Renal cortex interstitium (tissue), 15 donors: ENCODE data around the gene PITRM1. TPM values are rescaled to one million over a fixed set of nuclear protein-coding genes. Genes with fewer than 3 reads are reported as not detected.
"Not testable (repeated sequence)": the region's sequence is repeated elsewhere in the genome, so short reads cannot be mapped to it uniquely, and the experiment has no call there.

ENCODE experiments used
- DNase-seq, 11 donors: peaks; one replicate each; pipeline ENCODE4 v3.0.0-alpha.2; 2013; ENCODE audit warnings: low read depth in 9 of 11, low spot score in 4 of 11; ENCODE audit errors: extremely low read depth in 1 of 11
- long read RNA-seq, 16 experiments: transcript quantifications; one replicate each; lab custom pipeline, GENCODE V29; 2026
- polyA plus RNA-seq, 3 donors: library from polyadenylated mRNA; unstranded; fragments of 120-200 nt; gene quantifications; one replicate each; pipeline ENCODE4 v1.2.1, GENCODE V29; 2013; ENCODE audit not compliant: insufficient read length in 3 of 3

Gene PITRM1, protein sequence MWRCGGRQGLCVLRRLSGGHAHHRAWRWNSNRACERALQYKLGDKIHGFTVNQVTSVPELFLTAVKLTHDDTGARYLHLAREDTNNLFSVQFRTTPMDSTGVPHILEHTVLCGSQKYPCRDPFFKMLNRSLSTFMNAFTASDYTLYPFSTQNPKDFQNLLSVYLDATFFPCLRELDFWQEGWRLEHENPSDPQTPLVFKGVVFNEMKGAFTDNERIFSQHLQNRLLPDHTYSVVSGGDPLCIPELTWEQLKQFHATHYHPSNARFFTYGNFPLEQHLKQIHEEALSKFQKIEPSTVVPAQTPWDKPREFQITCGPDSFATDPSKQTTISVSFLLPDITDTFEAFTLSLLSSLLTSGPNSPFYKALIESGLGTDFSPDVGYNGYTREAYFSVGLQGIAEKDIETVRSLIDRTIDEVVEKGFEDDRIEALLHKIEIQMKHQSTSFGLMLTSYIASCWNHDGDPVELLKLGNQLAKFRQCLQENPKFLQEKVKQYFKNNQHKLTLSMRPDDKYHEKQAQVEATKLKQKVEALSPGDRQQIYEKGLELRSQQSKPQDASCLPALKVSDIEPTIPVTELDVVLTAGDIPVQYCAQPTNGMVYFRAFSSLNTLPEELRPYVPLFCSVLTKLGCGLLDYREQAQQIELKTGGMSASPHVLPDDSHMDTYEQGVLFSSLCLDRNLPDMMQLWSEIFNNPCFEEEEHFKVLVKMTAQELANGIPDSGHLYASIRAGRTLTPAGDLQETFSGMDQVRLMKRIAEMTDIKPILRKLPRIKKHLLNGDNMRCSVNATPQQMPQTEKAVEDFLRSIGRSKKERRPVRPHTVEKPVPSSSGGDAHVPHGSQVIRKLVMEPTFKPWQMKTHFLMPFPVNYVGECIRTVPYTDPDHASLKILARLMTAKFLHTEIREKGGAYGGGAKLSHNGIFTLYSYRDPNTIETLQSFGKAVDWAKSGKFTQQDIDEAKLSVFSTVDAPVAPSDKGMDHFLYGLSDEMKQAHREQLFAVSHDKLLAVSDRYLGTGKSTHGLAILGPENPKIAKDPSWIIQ
- polyA plus RNA-seq = 10 to 100 TPM; 66.2 to 78.1 (median 68.8) TPM
- long read RNA-seq, donor 1, partial matches to known transcripts = 0 of 6 reads
- long read RNA-seq, donor 1, other reads (novel, unspliced or antisense) = 0 of 6 reads
- long read RNA-seq, donor 2, partial matches to known transcripts = 0 of 1 reads
- long read RNA-seq, donor 2, other reads (novel, unspliced or antisense) = 0 of 1 reads
- long read RNA-seq, donor 3, partial matches to known transcripts = 0 of 4 reads
- long read RNA-seq, donor 3, other reads (novel, unspliced or antisense) = 0 of 4 reads
- long read RNA-seq, donor 4, partial matches to known transcripts = 12 of 16 reads
- long read RNA-seq, donor 4, other reads (novel, unspliced or antisense) = 0 of 16 reads
- long read RNA-seq, donor 5 = 0 reads
- long read RNA-seq, donor 6, partial matches to known transcripts = 5 of 8 reads
- long read RNA-seq, donor 6, other reads (novel, unspliced or antisense) = 0 of 8 reads
- long read RNA-seq, donor 7, partial matches to known transcripts = 9 of 13 reads
- long read RNA-seq, donor 7, other reads (novel, unspliced or antisense) = 0 of 13 reads
- long read RNA-seq, donor 8, transcript PITRM1-201 (27 exons, 3,450 nt) = major isoform, 7 of 19 reads
- long read RNA-seq, donor 8, partial matches to known transcripts = 10 of 19 reads
- long read RNA-seq, donor 8, other reads (novel, unspliced or antisense) = 0 of 19 reads
- long read RNA-seq, donor 9, partial matches to known transcripts = 0 of 4 reads
- long read RNA-seq, donor 9, other reads (novel, unspliced or antisense) = 0 of 4 reads
- long read RNA-seq, donor 10, partial matches to known transcripts = 5 of 9 reads
- long read RNA-seq, donor 10, other reads (novel, unspliced or antisense) = 0 of 9 reads
- long read RNA-seq, donor 11, partial matches to known transcripts = 0 of 4 reads
- long read RNA-seq, donor 11, other reads (novel, unspliced or antisense) = 0 of 4 reads
- long read RNA-seq, donor 12 = 0 reads
- long read RNA-seq, donor 13 = 0 reads
- long read RNA-seq, donor 14, partial matches to known transcripts = 0 of 3 reads
- long read RNA-seq, donor 14, other reads (novel, unspliced or antisense) = 0 of 3 reads
- long read RNA-seq, donor 15, partial matches to known transcripts = 5 of 7 reads
- long read RNA-seq, donor 15, other reads (novel, unspliced or antisense) = 0 of 7 reads
- long read RNA-seq, donor 16, partial matches to known transcripts = 22 of 26 reads
- long read RNA-seq, donor 16, other reads (novel, unspliced or antisense) = 0 of 26 reads

DNA sequence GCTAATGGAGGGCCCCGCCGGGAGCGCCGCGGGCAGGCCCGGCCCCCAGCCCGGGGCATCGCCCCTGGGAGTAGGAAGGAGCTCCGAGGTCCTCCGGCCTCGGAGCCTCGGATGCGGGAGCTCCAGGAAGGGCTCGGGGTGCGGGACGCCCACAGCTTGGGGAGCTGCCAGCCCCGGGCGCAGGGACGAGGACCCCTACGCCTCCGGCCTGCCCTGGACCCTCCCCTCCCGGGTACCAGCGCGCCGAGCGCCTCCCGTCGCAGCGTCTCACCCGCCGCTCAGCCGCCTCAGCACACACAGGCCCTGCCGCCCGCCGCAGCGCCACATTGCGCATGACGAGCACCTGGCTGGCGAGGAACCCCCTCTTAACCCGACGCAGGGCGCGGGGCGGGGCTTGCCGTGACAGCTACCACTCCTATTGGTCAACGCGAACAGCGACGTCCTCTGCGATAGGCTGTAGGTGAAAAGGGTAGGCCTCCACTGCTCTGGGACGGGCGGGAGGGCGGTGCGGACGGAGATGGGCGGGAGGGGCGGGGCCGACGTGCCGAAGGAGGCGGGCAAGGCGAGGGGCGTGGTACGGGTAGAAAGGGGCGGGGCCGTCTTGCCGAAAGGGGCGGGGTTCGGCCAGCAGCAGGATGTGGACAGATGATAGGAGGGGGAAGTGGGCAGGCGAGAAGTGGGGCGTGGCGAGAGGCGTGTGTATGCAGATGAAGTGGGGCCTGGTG lies at the start of gene PITRM1:
TSS of gene PITRM1 (minus strand) at position 337 of the 725 bp plus-strand sequence. CDS start at position 327, 10 bp downstream.
- peak; percentile 89 to 97 (median 96) for DNase-seq

DNA sequence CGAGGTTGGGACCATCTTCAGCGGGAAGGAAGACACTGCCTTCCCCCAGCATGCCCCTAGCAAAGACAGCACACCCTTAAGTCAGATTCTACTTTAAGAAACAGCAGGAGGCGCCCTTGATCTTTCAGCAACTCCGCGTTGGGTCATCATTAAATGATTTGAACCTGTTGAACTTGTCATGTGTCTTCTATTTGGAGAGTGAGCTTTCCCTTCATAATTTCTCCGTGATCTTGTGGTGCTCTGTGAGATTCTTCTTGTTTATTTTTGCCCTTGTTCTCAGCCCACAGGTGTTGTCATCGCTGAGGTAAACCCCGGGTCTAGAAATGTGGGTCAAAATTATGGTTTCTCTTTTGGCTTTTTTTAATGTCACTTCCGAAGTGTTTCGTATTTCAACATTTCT lies 49.5 kb upstream of the PITRM1 start:
- no peak for DNase-seq

DNA sequence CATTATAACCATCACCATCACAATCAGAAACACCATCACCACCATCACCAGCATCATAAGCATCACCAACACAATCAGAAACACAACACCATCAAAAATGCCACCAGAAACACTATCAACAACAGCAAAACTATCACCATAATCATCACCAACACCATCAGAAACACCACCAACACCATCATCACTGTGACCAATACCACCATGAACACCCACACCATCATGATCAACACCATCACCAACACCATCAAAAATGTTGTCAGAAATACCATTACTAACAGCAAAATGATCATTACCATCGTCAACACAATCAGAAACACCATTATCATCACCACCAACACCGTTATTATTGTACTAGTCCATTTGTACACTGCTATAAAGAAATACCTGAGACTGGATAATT lies 49.0 kb upstream of the PITRM1 start:
- not testable (repeated sequence) for DNase-seq

DNA sequence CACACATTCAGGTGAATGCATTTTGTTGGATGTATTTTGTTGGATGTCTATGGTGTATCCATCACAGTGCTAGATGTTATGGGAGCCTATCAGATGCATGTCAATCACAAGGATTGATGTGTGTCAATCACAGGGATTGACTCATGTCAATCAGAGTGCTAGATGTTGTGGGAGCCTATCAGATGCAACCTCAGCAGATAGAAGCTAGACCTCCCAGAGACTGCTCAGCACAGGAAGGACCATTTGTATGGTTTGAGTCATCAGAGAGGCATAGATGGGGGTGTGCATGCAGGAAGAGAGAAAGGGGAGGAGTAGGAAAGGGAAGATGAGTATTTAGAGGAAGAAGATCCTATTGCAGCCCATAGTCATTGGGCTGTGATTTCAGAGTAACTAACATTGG lies 48.3 kb upstream of the PITRM1 start:
- no peak for DNase-seq

DNA sequence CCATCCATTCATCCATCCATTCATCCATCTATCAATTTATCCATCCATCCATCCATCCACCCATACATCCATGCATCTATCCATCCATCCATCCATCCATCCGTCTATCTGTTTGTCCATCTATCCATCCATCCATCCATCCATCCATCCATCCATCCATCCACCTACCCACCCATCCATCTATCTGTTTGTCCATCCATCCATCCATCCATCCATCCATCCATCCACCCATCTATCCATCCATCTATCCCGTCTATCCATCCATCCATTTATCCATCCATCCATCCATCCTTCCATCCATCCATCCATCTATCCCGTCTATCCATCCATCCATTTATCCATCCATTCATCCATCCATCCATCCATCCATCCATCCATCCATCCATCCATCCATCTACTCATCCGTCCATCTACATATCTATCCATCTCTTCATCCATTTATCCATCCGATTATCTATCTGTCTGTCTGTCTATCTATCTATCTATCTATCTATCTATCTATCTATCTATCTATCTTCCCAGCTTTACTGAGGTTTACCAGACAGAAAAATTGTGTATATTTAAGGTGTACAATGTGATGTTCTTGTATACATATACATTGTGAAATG lies 46.5 kb upstream of the PITRM1 start:
- DNase-seq = not testable (repeated sequence)

DNA sequence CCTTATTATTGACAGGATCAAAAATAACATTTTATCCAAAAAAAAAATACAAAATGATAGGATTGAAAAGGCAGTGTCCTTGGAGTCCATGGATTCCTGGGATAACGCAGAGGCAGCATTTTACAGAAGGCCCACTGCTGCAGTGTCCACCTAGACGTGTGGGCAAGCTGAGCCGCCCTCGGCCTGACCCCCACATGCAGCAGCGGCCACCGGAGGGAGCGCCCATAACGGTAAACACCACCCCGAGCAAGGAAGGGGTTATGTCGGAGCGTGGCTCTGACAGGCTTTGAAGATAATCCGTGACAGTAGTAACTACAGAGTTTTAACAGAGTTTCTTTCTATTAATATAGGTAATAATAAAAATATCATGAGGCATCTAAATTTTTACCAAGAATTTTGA lies 45.3 kb upstream of the PITRM1 start:
- no peak for DNase-seq

DNA sequence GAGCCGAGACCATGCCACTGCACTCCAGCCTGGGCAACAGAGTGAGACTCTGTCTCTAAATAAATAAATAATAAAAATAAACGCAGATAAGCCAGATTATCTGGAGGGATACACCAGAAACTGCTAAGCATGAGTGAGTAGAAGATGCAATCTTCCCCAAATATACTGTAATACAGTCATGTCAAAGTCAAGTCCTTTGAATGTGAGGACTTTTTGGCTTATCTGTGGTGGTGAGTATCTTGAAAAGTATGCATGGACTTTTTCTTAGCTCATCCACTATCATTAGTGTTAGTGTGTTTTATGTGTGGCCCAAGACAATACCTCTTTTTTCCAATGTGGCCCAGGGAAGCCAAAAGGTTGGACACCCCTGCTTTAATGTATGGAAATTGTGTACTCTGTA lies 44.7 kb upstream of the PITRM1 start:
- no peak for DNase-seq

DNA sequence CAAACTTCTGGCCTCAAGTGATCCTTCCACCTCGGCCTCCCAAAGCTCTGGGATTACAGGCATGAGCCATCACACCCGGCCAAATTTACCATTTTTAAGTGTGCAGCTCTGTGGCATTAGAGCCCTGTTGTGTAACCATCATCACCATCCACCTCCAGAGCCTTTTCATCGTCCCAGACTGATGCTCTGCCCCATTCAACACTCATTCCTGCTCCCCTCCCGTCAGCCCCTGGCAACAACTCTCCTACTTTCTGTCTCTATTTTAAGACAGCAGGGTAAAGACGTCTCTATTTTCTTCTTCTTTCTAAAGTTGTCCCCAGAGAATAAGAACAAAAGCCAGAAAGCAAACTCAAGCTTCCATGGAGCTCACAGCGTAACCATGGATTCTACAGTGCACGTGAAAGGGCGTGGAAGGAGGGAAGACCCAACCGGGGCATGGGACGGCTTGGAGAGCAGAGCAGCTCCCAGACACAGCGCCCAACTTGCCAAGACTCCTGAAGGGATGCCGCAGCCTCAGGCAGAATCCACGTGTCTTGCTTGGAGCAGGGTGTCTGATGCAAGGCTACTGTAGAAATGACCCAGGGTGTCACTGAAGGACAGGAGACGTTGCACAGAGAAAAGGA lies 42.7 kb upstream of the PITRM1 start:
- no peak for DNase-seq

DNA sequence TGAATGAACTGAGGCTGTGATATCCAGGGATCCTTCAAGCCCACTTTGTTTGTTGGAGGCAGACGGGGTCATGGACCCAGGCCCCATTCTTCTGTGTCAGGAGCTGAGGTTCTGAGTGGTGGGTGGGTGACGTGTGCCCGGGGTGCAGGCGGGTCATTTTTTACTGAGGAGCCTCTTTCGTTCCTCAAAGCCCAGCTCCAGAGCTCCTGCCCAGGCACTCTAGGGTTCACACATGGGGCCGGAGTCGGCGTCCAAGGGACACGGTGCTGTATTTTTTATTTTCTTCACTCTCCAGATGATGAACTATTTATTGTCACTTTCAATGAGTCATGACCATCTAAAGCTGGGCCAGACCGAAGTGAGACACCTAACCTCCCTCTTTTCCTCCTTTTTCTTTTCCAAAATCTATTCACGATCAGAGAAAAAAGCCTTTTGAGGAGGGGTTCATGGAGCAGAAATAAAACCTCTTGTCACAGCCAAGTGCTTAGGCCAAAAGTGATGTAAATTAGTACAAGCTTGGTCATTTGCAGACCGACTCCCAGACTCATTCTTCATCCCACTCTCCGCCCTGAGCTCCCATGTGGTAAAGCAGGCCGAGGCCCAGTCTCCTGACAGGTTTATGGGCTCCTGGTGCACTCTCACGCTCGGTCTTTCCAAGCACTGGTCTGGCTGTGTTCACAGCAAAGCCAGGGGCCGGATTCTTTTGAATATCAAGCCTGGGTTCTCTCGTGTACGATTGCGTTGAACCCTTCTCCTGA lies 41.4 kb upstream of the PITRM1 start:
- DNase-seq = peak in 7 of 11 donors; percentile 61 to 81 (median 67)

DNA sequence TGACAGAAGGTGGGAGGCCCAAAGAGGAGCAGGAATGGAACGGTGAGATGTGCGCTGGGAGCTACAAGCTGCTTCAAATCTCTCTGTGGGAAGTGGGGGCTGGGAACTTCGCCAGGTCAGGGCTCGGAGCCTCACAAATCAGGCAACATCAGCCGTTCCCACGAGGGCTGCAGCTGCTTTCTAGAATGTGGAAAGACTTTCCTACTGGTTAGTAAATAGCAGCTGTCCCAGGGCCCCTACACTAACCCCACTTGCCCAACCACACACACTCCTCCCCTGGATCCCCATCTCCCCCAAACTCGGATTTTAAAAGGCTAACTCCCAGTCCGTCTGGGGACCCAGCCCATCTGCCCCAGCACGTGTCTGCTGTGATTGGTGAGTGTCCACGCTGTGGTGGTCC lies 40.6 kb upstream of the PITRM1 start:
- DNase-seq = peak in 3 of 11 donors; percentile 38 to 55 (median 39)

DNA sequence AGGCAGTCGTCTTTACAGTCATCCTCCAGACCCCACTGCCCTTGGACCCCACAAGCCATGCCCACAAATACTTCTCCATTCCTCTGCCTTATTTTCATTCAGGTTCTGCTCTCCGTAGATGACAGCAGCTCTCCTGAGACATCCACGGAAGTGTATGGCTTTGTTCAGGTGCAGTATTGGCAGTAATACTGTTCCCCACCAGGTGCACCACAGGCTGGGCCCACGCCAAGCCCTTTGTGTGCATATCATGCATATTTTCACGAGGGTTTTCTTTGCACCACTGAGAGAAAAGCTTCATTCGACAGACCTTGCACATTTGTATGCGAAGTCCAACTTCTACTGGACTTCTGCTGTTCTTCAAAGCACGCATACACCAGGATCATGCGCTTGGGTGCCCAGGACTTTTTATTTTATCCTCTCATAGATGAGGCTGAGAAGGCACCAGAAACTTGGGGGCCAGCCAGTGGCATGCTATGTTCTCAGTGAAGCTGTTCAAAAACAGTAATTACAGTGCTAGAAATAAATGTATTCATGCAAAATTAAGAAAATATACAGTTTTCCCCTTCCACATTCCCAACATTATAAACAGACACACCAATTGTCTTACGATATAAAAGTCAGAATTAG lies 37.8 kb upstream of the PITRM1 start:
- no peak for DNase-seq

DNA sequence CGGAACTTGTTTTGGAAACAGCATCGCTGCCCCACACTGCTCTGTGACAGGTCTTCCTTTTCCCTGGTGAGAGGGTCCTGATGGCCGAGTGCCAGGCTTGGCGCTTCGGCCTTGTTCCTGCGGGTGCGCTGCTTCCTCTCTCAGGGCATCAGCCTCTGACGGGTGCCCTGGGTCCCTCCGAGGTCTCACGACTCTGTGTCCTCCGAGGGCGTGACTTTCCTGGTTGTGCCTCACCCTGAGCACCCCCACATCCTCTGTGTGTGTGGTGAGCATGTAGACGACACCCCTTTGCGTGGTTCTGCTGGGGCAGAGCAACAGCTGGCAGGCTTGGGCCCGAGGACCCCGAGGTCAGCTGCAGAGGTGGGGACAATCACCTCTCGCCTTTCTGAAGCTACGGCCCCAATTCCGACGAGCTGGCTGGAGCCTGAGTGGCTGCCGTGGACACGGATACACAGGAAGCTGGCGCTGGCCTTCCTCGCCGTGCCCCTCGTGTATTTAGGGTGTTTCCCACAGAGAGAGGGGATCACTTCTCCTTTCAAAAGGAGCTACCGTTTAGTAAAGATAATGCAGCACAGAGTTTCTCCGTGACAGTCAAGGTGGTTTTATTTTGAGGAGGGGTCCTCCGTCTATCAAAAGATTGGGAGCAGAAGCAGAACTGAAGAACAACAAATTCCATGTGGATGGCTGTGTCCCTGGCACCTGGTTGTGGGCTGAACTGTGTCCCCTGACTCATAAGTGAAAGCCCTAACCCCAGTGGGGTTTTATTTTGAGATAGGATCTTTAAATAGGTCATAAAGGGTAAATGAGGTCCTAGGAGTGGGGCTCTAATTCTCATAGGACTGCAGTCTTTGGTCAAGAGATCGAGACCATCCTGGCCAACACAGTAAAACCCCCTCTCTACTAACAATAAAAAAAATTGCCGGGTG lies 36.2 kb upstream of the PITRM1 start:
- DNase-seq = no peak

DNA sequence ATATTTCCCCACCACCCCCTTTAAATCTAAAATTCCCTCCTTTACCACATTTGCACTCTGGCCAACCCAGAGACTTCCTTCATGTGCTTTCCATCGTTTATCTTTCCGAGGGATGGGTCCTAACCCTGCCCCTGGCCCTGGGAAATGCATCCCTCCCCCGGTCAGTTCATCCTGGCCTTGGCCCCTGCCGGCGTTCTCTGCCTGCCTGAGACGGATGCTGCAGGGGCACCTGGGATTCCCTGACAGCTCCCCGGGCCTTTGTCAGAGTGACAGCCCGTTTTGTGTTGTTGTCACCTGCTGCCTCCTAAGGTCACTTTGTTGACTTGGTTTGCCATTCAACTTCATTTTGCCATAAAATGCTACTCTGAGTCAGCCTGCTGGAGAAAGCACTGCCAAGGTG lies 34.8 kb upstream of the PITRM1 start:
- DNase-seq = no peak
